ENCODE data around the gene PI4KA. TPM values are rescaled to one million over a fixed set of nuclear protein-coding genes. Genes with fewer than 3 reads are reported as not detected.

The PI4KA gene
- total RNA-seq, 2 experiments from 2014 or later: 85.8 to 100 TPM

DNA sequence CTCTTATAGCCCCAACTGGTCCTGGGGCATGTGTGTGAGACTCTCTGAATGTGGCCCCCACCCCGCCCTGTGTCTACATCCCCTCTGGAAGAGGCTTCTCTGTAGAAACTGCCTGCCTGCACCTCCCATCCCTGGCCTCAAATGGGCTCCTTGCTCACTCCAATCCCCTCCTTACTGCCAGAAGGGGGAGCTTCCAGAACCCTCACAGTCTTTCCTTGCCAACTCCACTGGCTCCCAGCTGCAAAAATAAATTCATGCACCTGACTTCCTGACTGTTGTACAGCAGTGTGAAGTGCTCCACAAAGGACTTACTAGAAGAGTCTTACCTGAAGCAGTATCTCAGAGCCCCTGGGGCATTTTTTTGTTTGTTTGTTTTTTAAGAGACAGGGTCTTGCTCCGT, 99.9 kb downstream of the PI4KA start:
- Mint-ChIP-seq H3K4me1 (no peaks in the 10 kb centered on the region), H3K4me3 (no peak overlapping the region), H3K27me3 (no peaks in the 10 kb centered on the region), H3K36me3 (ENCODE audit: low read depth) (peaks cover 22% of the 10 kb centered on the region), H3K27ac (no peak overlapping the region), H3K9me3 (no peaks in the 10 kb centered on the region)
- POLR2A ChIA-PET: no interaction called here
- no peak for DNase-seq
- CTCF ChIA-PET: interaction anchor here (0.7 to 1.4 kb wide), 4 partner anchors 17 to 952 kb away, joined by 3 to 5 read pairs (median 4); no protein-coding TSS in a partner anchor

DNA sequence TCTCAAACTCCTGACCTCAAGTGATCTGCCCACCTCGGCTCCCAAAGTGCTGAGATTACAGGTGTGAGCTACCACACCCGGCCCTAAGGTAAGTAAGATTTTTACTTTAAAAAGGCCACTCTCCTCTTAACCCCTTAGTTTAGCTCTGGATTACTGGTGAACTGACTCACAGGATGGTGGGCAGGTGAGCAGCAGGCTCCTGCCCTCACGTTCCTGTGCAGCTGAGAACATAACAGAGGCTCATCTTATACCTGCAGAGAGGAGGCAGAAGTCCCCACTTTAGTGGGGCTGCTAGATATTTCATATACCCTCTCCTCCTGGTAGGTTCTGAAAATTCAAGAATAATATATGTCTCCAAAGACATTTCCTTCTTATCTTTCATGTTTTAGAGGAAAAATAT, 101.8 kb downstream of the PI4KA start:
- Mint-ChIP-seq H3K27me3 (no peaks in the 10 kb centered on the region), H3K4me3 (no peak overlapping the region), H3K9me3 (no peaks in the 10 kb centered on the region), H3K4me1 (no peaks in the 10 kb centered on the region), H3K27ac (no peak overlapping the region), H3K36me3 (ENCODE audit: low read depth) (peaks cover 19% of the 10 kb centered on the region)
- no peak for DNase-seq
- POLR2A ChIA-PET: no interaction called here
- CTCF ChIA-PET: interaction anchor here (0.5 to 2.2 kb wide), 2 partner anchors 27 to 707 kb away, joined by 4 to 10 read pairs; no protein-coding TSS in a partner anchor

DNA sequence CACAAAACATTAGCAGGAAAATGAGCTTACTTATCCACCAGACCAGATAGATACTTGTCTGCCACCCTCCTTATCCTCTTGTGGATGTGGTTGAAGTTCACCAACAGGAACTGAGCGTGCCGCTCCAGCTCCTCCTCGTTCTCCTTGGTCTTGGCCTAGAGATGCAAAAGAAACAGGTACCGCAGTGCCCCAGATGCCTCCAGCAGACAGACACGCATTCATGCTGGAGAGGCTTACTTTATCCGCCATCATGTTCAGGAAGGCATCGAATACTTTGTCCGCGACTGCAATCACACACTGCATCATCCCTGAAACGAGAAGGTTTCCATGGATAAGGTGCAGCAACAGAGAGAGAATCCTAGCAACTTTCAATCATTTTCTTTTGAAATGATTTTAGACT, 105.7 kb downstream of the PI4KA start:
- Mint-ChIP-seq H3K9me3 (no peaks in the 10 kb centered on the region), H3K4me3 (no peak overlapping the region), H3K27me3 (no peaks in the 10 kb centered on the region), H3K27ac (no peak overlapping the region), H3K4me1 (no peaks in the 10 kb centered on the region), H3K36me3 (ENCODE audit: low read depth) (peaks cover 28% of the 10 kb centered on the region)
- ChIA-PET POLR2A (no interaction called here), CTCF (interaction anchor here (0.7 to 1.5 kb wide), 3 partner anchors 10 to 268 kb away, joined by 3 to 4 read pairs (median 3); no protein-coding TSS in a partner anchor)
- DNase-seq: no peak

DNA sequence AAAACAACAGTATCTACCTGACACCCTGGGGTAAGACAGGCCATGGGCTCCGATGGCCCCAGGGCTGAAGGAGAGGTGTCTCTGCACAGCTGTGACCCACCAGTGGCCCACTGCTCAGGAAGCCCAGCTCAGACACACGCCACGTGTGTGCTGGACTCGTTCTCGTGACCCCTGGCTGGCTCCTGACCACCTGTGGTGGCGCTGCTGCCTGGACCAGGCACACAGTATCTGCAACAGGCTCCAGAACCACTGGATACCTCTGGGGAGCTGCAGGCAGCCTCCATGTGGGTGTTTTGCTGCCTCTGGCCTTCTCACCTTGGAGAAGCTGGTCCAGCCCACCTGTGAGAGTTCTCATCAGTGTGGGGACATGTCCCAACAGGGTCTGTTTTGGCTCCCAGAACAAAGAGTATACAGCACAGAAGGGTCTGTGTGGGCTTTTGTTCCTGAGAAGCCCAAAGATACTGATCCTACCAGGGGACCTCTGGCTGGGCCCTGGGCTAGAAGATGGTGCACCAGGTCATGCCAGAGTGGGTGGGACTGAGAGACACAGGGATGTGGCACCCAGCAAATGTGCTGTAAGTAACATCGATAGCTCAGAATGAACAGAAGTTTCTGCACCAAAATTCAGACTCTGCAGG, 106.4 kb downstream of the PI4KA start:
- Mint-ChIP-seq H3K9me3 (no peaks in the 10 kb centered on the region), H3K27me3 (no peaks in the 10 kb centered on the region), H3K36me3 (ENCODE audit: low read depth) (peaks cover 25% of the 10 kb centered on the region), H3K4me1 (no peaks in the 10 kb centered on the region), H3K4me3 (no peak overlapping the region), H3K27ac (no peak overlapping the region)
- ChIA-PET CTCF (interaction anchor here (0.6 to 1.5 kb wide), 4 partner anchors 9 to 268 kb away, joined by 3 to 4 read pairs (median 3); no protein-coding TSS in a partner anchor), POLR2A (no interaction called here)
- no peak for DNase-seq

DNA sequence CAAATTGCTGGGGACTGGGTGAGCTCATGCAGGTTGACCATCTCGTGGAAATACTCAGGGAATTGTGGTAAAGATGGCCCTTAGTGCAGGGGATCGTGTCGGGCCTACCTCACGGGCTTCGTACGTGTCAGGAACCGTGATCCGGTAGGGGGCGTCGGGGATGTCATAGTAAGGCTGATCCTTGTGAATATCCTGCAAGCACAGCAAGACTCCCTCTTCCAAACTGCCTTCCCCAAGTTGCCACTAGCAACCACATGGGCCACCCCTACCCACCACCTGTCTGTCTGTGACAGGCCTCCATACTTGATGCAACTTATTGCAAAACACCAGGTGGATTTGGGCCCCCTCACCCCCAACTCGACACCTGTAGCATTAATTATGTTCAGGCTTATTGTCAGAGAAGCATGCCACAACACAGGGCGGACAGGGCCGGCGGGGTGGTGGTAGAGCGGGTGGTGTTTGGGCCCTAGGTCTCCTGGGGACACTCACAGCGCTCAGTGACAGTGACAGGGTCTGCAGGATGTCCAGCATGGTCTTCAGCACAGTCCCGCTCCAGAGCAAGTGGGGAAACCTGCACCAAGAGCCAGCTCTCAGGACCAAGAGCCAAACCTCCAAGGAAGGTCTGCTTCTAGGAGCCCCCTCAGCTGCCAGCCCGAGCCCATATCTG, 107.3 kb downstream of the PI4KA start:
- Mint-ChIP-seq H3K4me3 (no peak overlapping the region), H3K9me3 (no peaks in the 10 kb centered on the region), H3K36me3 (ENCODE audit: low read depth) (peaks cover 20% of the 10 kb centered on the region), H3K27me3 (no peaks in the 10 kb centered on the region), H3K4me1 (no peaks in the 10 kb centered on the region), H3K27ac (no peak overlapping the region)
- ChIA-PET CTCF (interaction anchor here (0.6 kb wide), 2 partner anchors 87 to 252 kb away, joined by 3 read pairs; no protein-coding TSS in a partner anchor), POLR2A (no interaction called here)
- no peak for DNase-seq

DNA sequence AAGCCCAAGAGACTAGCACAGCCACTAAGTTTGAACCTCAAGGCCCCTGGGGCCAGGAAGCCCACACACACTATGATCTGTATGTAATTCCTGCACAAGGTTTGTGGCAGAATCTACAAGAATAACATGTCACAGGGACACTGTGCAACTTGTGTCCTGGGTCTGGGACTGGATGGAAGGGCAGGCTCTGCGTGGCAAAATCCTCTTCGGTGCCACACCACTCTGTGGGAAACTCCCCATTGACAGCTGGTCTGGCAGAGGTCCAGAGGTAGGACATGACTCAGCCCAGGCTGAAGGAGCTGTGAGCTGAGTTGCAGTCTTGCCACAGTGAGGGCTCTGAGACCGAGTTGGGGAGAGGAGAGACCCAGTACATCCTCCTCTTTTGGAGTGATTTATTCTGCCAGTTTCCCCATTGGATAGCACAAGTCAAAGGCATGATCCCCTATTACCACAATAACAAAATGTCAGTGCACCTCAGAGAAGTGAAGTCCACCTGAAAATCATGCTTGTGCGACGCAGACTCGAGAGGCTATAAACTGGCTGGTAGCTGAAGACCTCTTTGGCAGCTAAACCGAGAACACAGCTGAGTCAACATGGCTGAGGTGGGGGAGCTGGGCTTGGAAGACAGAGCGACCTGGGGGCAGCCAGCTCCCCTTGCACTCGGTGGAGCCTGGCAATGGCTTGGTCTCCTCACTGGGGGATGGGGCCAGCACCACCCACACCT, 108.0 kb downstream of the PI4KA start:
- no peaks in the 10 kb centered on the region for H3K9me3 Mint-ChIP-seq
- ChIA-PET CTCF (interaction anchor here (0.6 kb wide), 1 partner anchor 253 kb away, joined by 3 read pairs; no protein-coding TSS in a partner anchor), POLR2A (no interaction called here)
- peaks cover 20% of the 10 kb centered on the region for H3K36me3 Mint-ChIP-seq (ENCODE audit: low read depth)
- no peaks in the 10 kb centered on the region for H3K4me1 Mint-ChIP-seq
- no peak overlapping the region for H3K27ac Mint-ChIP-seq
- DNase-seq: no peak
- H3K27me3 Mint-ChIP-seq: no peaks in the 10 kb centered on the region
- H3K4me3 Mint-ChIP-seq: no peak overlapping the region

DNA sequence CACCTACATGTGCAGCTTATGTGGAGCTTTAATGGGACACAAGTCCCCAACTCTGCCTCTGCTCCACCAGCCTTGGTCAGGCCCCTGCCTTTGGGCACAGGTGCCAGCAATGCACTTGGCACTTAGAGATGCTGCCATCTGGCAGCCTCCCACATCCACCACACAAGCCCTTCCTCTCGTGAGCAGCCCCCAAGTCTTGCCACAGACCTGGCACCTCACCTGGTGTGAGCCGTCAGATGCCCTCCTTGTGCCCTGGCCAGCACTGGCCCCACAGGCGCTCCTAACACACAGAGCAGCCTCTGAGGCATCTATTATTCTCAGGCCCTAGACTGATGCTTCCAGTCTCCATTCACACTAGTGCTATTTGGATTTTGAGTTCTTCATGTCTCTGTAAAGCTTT, 109.2 kb downstream of the PI4KA start:
- H3K27me3 Mint-ChIP-seq: no peaks in the 10 kb centered on the region
- H3K4me1 Mint-ChIP-seq: no peaks in the 10 kb centered on the region
- CTCF ChIA-PET: no interaction called here
- no peak overlapping the region for H3K4me3 Mint-ChIP-seq
- no peaks in the 10 kb centered on the region for H3K9me3 Mint-ChIP-seq
- POLR2A ChIA-PET: no interaction called here
- DNase-seq: no peak
- no peak overlapping the region for H3K27ac Mint-ChIP-seq
- H3K36me3 Mint-ChIP-seq (ENCODE audit: low read depth): peaks cover 22% of the 10 kb centered on the region

DNA sequence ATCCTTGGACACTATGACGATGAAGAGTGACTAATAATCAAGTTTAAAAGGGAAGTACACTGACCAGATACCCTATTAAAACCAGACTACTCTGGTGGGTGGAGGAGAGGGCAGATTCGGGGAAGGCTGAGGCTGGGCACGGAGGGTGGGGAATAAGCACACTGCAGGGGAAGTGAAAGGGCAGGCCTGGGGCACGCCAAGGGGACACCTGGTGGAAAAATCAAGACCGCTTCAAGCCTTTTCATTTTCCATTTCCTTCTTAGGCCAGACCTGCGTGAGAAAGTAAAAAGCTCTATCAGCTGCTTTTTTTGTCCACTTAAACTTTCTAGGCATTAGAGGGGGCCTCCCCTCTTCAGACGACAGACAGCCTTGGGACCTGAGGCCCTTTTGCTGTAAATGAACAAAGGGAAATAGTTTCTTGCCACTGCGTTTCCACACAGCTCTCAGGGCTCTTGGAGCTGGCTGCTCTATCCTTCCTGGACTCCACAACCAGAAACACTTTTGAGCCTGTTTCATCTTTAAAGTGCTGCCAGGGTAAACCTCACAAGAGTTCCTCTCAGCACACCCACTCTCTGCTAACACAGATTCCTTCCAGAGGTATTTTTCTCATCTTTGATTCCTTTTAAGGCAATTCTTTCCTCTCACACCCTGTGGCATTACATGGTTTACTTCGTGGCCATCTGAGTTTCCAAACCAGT, 109.7 kb downstream of the PI4KA start:
- DNase-seq: no peak
- Mint-ChIP-seq H3K27ac (no peak overlapping the region), H3K27me3 (no peaks in the 10 kb centered on the region), H3K36me3 (ENCODE audit: low read depth) (peaks cover 23% of the 10 kb centered on the region), H3K9me3 (no peaks in the 10 kb centered on the region), H3K4me3 (no peak overlapping the region), H3K4me1 (no peaks in the 10 kb centered on the region)
- CTCF ChIA-PET: no interaction called here
- POLR2A ChIA-PET: no interaction called here

DNA sequence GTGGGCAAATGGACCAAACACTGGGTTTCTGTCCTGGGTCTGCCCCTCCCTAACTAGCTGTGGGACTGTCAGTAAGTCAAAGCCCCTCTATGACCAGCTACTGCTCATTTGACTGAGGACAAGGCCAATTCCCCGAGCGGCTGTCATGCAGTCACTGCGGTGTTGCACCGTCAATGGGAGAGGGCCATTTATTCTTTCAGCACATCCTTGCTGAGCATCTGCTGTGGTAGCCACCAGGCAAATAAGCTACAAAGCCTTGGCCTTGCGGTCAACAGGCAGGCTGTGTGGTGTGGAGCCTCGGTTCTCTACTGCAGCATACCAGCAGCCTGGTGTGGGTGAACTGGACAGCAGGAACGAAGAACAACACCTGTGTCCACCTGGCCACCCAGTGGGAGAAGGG, 110.5 kb downstream of the PI4KA start:
- POLR2A ChIA-PET: no interaction called here
- peaks cover 22% of the 10 kb centered on the region for H3K36me3 Mint-ChIP-seq (ENCODE audit: low read depth)
- H3K9me3 Mint-ChIP-seq: no peaks in the 10 kb centered on the region
- no peak overlapping the region for H3K4me3 Mint-ChIP-seq
- no peak overlapping the region for H3K27ac Mint-ChIP-seq
- DNase-seq: no peak
- no peaks in the 10 kb centered on the region for H3K4me1 Mint-ChIP-seq
- CTCF ChIA-PET: no interaction called here
- no peaks in the 10 kb centered on the region for H3K27me3 Mint-ChIP-seq

DNA sequence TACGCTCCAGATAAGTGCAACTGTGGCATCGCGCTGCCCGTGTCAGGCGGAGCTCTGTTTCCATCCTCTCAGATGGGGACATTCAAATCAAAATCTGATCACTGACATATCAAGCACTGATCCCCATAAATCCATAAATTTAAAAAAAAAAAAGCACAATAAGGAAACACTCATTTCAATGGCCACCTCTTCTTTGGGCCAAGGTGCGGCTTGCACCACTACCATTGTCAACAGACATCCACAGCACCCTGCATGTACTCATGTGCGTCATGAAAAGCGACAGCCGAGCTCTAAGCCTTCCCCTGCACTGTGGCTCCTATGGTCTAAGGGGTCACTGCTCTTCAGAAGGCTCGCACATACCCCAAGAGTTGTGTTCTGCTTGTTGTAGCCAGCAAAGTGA, 111.4 kb downstream of the PI4KA start:
- no peak overlapping the region for H3K4me3 Mint-ChIP-seq
- ChIA-PET POLR2A (no interaction called here), CTCF (no interaction called here)
- no peak for DNase-seq
- no peaks in the 10 kb centered on the region for H3K9me3 Mint-ChIP-seq
- no peak overlapping the region for H3K27ac Mint-ChIP-seq
- H3K27me3 Mint-ChIP-seq: no peaks in the 10 kb centered on the region
- H3K36me3 Mint-ChIP-seq (ENCODE audit: low read depth): peaks cover 26% of the 10 kb centered on the region
- no peaks in the 10 kb centered on the region for H3K4me1 Mint-ChIP-seq

DNA sequence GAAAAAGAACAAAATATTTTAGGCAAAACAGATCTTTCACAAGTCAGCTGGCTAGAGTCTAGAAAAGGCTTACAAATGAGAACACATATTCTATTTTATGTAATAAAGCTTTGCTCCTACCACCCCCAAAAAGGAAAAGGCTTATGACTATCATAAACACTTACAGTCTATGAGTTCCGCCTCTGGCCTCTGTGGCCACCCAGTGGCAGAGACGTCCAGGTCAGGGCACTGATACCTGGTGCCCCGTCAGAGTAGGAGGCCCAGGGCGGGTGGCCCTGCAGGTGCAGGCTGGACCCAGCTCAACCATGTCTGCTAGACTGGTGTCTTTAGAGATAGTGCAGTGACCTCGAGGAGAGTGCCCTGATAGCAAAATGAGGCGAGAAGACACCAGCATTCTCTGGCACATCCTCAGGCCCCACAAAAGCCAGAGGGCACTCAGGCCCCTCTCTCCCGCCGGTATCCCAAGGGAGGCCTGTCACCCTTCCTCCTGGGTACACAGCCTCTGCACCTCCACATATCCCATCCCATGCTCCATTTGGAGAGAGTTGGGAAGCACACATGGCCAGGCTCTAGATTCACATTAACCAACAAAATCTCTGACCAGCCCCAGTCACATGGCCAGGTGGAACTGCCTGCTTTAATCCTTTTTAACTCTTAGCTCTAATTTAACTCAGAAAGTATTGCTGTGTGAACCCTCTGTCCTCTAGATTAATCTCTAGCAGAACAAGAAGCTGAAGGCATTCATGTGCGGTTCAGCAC, 112.0 kb downstream of the PI4KA start:
- H3K27me3 Mint-ChIP-seq: no peaks in the 10 kb centered on the region
- ChIA-PET POLR2A (no interaction called here), CTCF (no interaction called here)
- no peak overlapping the region for H3K4me3 Mint-ChIP-seq
- no peak for DNase-seq
- no peak overlapping the region for H3K27ac Mint-ChIP-seq
- no peaks in the 10 kb centered on the region for H3K9me3 Mint-ChIP-seq
- H3K4me1 Mint-ChIP-seq: no peaks in the 10 kb centered on the region
- H3K36me3 Mint-ChIP-seq (ENCODE audit: low read depth): peaks cover 33% of the 10 kb centered on the region

DNA sequence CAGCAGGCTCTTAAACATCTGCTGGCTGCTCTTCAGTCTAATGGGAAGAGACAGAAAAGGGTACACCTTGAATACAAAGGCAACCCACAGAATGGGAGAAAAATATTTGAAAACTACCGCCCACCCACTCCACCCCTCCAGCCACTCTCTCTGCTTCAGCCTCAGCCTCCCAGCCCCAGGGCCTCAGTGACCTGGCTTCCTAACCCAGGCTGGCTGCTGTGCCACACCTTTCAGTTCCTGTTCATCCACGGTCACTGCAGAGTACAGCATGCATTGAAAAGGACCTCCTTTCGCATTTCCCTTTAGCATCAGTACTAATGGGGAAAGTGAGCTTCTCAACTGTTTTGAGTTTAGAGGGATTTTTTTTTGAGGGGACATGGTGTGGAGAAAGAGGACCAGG, 113.5 kb downstream of the PI4KA start:
- Mint-ChIP-seq H3K27me3 (no peaks in the 10 kb centered on the region), H3K9me3 (no peaks in the 10 kb centered on the region), H3K4me3 (no peak overlapping the region), H3K4me1 (no peaks in the 10 kb centered on the region), H3K27ac (no peak overlapping the region), H3K36me3 (ENCODE audit: low read depth) (peaks cover 40% of the 10 kb centered on the region)
- CTCF ChIA-PET: interaction anchor here (0.6 kb wide), 1 partner anchor 25 kb away, joined by 3 read pairs; no protein-coding TSS in a partner anchor
- POLR2A ChIA-PET: no interaction called here
- DNase-seq: no peak
